HCT116 (cell line): ENCODE measurements around the gene SNX4.

Experiments
- CTCF ChIP-seq, 3 experiments: fragments of 200-600 bp in 1 of 3; sonication (generic) in 1 of 3; IDR thresholded peaks in 2 of 3; conservative IDR thresholded peaks in 1 of 3; 2 replicates each; pipeline ENCODE4 v1.5.1; 2012 to 2017; ENCODE audit warnings: low read depth in 2 of 3, low read length in 2 of 3, antibody characterized with exemption in 1 of 3, borderline replicate concordance in 1 of 3, control low read depth in 1 of 3, mild to moderate bottlenecking in 1 of 3, mixed read lengths in 1 of 3, mixed run types in 1 of 3, moderate library complexity in 1 of 3; ENCODE audit not compliant: insufficient read depth in 1 of 3
- RAD21 ChIP-seq: IDR thresholded peaks from 2 replicates; pipeline ENCODE4 v1.6.1; 2012; ENCODE audit warnings: low read depth, mild to moderate bottlenecking
- REST ChIP-seq: IDR thresholded peaks from 2 replicates; pipeline ENCODE4 v1.6.1; 2012; ENCODE audit warnings: low read depth
- SP1 ChIP-seq: IDR thresholded peaks from 2 replicates; pipeline ENCODE4 v1.6.1; 2012; ENCODE audit warnings: low read depth
- YY1 ChIP-seq: IDR thresholded peaks from 2 replicates; pipeline ENCODE4 v1.6.1; 2011; ENCODE audit warnings: low read length, low read depth, moderate library complexity, mild to moderate bottlenecking; ENCODE audit not compliant: insufficient replicate concordance; ENCODE audit errors: extremely low read depth

- TF ChIP-seq SP1 (no peak), CTCF (IDR thresholded peaks at IDR 0.05 in 2 of 3, conservative IDR thresholded peaks at IDR 0.05 in 1 of 3; ENCODE audit: borderline replicate concordance in 1 of 3, insufficient read depth in 1 of 3, low read depth in 2 of 3, low read length in 2 of 3) (no peak), REST (no peak), YY1 (no peak), RAD21 (no peak)
These were observed 77.5 kb downstream of the SNX4 start for GRCh38 chr3:125442506-125442905.
